ENCODE data around the gene FLAD1.
A peak's percentile ranks its signal among the peaks of the same experiment; 100 is the strongest.
"Not testable (repeated sequence)": the region's sequence is repeated elsewhere in the genome, so short reads cannot be mapped to it uniquely, and the experiment has no call there.

The FLAD1 gene

DNA sequence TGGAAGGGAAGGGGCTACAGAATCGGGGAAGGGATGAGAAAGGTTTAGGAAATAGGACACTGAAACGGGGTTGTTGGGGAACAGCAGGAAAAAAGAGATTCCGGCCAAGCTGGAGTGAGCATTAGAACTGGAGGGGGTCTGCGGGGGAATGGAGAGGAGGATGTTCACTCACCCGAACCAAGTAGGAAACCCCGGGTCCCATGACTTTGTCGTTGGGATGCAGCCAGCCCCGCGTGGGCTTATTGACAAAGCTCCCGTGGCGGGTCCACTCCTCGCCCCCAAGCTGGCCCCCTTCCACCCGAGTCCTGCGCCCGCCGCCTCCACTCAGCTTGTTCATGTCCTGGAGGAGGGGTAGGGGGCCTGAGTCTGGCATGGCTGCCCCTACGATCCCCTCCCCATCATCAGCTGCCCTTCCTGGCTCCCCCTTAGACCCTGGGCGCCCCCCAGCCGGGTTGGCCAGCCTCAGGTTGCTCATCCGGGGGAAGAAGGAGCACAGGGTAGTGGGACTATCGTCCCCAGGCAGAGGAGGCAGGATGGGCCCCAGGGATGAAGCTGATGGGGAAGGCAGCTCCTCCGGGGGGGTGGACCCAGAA lies 13.2 kb upstream of the FLAD1 start:
- DNase-seq, result no peak

DNA sequence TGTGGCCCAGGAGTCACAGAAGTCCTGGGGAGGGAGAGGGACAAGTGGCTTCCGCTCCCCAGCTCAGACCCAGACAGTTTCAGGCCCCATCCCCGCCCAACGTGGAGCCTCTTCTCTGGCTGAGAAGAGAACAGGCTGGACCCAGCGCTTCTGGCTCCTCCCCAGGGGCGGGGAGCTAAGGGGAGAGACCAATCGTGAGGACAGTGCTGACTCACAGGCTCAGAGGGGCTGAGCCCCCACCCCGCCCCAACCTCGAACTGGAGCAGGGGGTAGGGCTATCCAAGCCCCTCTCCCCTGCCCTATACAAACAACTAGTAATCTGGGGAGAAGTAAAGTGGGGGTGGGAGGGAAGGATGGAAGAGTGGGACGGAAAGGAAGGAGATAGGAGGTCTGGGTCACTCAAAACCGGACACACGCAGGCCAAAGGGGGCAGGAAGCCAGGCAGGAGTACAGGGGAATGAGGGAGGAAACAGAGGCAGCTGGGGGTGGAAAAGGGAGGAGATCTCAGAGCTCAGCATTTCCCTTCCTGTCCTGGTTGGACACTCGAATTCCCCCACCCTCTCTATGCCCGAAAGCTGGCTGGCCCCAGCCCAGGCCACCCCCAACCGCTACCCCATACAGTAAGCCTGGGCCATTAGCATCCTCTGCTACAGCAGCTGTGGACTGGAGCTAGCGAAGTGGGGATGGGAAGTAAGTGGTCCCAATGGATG lies 12.4 kb upstream of the FLAD1 start, which contains the start of gene SHC1:
Gene SHC1 (minus strand): TSS at position 117 of the 710 bp plus-strand sequence. CDS start 221 bp downstream, outside the sequence.
- DNase-seq, result peak; percentile 79

DNA sequence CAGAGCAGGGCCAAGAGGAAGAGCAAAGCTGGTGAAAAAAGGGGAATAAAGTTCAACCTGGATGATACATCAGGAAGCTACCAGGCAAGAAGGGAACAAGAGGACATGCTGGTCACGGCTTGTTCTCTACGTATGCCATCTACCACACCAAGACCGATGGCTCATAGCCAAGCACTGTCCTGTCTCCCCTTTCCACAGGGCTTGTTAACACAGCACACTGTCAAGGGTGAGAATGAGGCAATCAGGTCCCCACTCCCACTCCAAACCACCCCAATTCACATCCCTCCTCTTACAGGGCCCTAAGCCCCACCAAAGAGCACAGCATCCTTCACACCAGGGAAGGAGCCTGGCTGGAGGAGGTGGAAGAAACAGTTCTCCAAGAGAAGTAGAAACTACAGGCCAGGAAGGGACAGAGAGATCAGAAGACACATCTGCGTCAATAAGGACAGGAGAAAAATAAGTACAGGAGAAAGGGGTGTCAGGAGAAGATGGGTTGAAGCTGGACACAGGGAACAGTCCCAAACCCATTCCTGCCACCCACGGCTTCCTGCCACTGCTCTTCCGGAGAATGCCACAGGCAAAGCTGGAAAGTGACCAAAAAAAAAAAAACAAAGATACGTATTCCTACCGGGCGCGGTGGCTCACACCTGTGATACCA lies 11.7 kb upstream of the FLAD1 start:
- no peak for DNase-seq

DNA sequence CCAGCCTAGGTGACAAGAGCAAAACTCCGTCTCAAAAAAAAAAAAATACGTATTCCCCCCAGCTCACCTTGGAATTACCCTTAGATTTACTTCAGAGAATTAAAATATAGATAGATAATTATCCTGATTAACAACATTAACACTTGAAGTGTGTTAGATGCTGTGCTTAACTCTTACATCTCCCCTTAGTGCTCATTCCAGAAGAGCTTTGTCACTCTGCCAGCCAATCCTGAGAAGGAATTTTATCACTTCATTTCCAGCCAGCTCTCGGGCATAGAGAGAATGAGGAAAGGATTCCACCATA lies 11.0 kb upstream of the FLAD1 start:
- no peak for DNase-seq

DNA sequence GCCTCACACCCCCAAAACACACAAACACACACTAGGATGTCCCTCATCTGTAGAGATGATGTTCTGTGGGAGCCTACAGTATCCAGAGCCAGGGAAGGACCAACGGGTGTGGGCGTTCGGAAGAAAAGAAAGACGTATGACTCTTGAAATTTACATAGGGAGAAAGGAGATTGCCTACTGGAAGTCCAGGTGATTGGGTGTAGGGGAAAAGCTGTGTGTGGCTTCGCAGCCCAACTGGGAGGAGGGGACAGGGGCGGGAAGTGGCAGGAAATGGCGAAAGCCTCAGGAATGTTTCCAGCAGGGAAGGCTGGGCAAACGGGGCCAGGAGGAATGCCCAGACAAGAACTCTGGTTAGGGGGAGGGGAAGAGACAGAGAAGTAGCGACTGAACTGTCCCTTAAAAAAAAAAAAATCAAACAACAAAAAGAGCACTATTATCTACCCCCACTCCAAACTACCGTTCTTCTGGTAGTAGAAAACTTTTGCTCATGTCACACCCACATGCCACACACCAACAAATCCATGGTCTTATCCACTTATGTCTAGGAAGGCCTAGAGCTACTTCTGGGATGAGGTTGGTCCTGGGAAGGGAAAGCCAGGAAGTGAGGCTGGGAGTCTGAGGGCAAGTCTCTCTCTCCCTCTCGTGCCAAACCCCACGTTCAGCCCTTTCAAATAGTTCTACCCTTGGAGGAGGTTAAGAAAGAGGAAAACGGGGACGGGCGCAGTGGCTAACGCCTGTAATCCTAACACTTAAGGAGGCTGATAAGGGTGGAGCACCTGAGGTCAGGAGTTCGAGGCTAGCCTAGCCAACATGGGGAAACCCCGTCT lies 10.4 kb upstream of the FLAD1 start:
- DNase-seq, result no peak

DNA sequence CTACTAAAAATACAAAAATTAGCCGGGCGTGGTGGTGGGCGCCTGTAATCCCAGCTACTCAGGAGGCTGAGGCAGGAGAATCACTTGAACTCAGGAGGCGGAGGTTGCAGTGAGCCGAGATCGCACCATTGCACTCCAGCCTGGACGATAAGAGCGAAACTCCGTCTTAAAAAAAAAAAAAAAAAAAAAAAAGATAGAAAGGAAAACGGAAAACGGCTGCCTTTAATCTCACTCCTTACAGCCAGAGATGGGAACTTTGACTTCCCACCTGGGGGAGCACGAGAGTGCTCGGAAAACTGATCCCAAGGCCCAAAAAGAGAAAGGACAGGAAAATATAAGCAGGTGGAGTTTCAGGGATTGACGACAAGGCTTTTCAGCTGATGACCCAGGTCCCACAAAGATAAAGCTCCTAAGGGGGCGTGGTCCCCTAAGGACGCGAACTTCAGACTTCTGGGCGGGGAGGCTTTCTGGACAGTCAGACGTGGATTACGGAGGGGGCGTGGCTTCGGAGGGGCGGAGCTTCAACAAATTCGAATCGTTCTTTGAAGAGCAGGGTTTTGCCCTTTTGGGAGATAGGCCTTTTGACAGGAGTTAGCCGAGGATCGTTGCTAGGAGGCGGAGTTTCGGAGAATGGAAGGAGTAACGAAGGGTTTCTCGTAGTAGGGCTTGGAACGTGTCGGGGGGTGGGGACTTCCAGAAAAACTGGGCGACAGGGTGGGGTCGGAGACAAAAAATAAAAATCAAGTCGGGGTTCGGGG lies 9.6 kb upstream of the FLAD1 start:
- peak; percentile 96 for DNase-seq

DNA sequence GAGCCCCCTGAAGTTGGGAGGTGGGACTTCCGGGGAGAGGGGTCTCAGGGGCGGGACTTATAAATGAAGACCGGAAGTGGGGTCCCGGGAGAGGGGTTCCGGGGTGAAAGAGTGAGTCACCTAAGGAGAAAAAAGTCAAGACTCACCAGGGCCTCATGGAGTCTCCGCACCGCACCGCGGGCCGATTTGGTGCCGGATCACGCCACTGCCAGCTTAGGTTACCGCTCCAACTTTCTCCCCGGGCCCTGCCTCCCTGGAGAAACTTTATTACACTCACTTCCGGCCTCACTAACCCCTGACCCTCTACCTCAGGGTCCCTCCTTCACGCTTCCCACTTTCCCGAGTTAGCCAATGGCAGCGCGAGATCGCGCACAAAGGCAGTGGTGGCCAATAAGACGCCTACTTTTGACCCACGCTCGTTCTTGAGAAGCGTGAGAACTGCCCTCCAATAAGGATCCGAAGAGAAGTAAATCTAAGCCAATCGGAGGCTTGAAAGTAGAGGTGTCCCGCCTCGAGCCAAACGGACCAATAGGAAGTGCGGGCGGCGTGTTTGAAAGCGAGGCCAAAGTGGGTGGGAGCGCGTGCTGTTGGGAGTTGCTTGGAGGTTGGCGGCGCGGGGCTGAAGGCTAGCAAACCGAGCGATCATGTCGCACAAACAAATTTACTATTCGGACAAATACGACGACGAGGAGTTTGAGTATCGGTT lies 8.9 kb upstream of the FLAD1 start, which contains the start of gene CKS1B:
Gene CKS1B (plus strand): TSS at position 580 of the 706 bp plus-strand sequence. CDS start 65 bp downstream, at position 645.
- DNase-seq, result peak; percentile 97

DNA sequence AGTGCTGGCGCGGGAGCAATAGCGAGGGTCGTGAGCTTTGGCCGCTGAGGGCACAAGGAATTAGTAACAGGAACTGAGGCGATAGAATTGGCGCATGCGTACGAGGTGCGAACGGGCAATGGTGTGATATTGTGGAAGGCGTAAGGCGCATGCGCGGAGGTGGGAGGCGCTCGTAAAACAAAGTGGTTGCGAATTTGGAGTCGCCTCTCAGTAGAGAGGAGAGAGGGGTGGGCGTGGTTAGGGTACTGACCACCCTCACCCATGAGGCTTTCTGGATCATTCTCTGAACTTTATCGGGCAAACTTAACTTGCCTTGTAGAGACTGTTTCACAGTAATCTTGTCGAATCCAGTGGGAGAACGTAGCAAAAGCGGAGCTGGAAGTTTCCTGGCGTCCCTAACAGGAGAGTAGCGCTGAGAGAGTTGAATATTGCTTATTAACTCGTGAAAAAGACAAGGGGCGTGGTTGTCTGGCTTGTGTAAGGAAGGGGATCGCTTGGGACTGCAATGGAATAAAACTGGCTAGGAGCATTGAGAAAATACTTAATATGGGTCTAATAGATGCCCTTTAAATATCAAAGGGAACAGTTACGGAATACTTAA lies 8.2 kb upstream of the FLAD1 start:
- DNase-seq, result peak; percentile 97

DNA sequence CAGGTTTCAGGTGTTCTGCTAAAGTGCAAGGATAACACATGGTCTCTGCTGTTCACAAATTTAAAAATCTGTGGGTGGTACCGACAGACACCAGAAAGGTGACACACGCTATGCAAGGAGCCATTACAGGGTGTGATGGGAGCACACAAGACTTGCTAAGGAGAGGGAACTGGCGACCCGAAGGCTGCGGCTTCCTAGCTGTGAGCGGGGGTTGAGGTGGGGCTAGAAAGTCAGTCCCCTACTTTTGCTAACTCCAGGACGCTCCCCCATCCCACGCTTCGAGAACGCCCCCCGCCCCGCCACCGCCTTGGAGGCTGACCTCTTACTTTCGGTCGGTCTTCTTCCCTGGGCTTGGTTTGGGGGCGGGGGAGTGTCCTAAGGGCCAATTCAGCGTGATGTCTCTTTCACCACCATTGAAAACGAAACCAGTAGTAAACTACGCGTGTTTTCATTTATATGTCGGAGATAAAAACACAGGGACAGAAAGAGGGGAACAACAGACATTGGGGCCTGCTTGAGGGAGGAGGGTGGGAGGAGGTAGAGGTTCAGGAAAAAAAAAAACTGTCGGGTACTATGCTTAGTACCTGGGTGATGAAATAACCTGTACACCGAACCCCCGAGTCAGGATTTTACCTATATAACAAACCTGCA lies 7.6 kb upstream of the FLAD1 start:
- peak; percentile 87 for DNase-seq

DNA sequence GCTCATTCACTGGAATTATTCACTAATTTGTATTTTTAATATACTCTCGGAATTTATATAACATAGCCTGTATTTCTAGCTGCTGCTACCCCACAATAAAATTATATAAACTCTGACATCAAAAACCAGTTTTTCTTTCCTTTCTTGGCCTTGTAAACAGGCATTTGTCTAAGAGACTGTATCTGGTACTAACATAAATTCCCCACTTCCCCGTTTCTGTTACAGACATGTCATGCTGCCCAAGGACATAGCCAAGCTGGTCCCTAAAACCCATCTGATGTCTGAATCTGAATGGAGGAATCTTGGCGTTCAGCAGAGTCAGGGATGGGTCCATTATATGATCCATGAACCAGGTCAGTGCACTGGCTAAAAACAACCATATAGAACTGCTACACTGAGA lies 5.4 kb upstream of the FLAD1 start:
- not testable (repeated sequence) for DNase-seq

DNA sequence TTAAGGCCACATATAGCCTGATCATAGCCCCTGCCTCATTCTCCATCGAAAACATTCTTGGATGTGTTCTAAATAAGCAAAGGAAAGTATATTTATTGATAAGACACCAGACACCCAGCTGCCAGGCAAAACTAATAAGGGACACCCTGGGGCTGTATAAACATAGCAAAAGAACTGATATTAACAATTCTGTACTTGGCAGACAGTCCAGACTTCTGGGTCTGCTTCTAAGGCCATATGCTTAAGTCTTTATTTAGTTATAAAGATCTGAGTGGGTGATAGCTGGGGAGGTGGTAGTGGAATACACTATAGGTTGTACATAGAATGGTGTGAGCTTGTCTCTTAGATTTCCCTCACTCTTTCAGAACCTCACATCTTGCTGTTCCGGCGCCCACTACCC lies 4.8 kb upstream of the FLAD1 start:
- DNase-seq, result no peak

DNA sequence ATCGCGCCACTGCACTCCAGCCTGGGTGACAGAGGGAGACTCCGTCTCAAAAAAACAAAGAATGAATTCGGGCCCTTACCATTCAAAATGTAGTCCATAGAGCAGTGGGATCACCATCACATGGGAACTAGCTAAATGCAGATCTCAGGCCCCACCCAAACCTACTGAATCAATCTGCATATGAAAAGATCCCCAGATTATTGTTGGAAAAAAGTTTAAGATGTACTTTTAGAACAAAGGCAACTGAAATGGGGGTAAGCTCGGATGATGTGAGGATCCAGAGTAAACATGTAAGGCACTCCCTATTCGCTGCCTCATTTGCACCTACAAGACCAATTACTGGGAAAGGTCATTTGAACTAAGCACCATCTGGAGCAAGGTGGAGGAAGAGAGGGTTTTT lies 803 bp upstream of the FLAD1 start:
- DNase-seq, result no peak

DNA sequence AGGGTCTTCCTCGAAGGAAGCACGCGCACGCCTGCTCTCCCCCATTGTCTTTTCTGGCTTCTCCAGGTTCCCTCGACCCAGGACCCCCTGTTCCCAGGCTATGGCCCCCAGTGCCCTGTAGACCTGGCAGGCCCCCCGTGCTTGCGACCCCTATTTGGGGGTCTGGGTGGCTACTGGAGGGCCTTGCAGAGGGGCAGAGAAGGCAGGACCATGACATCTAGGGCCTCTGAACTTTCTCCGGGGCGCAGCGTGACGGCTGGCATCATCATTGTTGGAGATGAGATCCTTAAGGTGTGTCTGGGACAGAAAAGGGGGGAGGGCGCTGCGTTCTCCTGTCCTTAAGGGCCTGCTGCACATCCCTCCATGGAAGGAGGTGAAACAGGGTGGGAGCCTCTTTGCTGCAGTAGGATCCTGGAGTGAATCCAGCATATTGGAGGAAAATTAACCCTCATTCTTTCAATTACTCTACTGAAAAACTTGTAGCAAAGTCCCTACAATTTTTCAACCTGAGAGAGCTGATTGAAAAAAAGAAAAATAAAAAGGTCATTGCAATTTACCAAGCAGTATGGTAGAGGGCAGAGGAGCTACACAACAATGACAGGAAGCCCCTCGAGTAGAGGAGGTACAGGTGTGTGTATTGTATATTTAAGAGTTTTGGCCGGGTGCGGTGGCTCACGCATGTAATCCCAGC lies 777 bp downstream of the FLAD1 start:
- DNase-seq, result peak; percentile 69

DNA sequence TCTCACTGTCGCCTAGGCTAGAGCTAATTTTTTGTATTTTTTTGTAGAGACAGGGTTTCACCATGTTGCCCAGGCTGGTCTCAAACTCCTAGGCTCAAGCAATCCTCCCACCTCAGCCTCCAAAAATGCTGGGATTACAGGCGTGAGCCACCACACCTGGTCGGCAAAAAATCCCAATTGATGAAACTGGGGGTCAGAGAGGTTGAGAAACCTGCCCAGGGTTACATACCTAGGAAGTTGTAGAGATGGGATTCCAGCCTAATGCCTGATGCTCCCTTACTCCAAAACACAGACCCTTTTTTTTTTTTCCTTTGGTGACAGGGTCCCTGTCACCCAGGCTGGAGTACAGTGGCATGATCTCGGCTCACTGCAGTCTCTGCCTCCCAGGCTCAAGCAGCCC lies 3.6 kb downstream of the FLAD1 start:
- DNase-seq, result not testable (repeated sequence)

DNA sequence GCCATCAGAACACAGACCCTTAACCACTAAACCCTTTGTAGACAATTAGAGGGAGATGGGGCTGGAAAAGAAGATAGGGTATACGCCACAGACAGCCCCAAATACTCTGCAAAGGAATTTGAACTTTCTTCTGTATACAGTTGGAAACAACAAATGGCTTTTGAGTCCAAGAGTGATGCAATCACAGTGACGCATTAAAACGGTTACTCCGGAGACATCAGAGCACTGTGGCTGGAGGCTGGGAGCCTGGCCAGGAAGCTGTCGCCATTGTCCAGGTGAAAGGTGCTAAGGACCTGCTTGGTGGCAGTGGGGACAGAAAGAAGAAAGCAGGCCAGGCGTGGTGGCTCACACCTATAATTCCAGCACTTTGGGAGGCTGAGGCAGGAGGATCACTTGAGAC lies 4.2 kb downstream of the FLAD1 start:
- no peak for DNase-seq

DNA sequence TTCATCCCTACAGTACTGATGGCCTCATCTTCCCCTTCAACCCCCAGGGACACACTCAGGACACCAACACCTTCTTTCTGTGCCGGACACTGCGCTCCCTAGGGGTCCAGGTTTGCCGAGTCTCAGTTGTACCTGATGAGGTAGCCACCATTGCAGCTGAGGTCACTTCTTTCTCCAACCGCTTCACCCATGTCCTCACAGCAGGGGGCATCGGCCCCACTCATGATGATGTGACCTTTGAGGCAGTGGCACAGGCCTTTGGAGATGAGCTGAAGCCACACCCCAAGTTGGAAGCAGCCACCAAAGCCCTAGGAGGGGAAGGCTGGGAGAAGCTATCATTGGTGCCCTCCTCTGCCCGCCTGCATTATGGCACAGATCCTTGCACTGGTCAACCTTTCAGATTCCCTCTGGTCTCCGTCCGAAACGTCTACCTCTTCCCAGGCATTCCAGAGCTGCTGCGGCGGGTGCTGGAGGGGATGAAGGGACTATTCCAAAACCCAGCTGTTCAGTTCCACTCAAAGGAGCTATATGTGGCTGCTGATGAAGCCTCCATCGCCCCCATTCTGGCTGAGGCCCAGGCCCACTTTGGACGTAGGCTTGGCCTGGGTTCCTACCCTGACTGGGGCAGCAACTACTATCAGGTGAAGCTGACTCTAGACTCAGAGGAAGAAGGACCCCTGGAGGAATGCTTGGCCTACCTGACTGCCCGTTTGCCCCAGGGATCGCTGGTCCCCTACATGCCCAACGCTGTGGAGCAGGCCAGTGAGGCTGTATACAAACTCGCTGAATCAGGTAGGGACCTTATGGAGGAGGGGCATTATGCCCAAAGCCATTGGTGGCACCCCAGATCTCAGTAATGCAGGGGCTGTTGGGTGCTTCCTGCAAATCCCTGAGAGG lies 5.2 kb downstream of the FLAD1 start:
- DNase-seq, result no peak

DNA sequence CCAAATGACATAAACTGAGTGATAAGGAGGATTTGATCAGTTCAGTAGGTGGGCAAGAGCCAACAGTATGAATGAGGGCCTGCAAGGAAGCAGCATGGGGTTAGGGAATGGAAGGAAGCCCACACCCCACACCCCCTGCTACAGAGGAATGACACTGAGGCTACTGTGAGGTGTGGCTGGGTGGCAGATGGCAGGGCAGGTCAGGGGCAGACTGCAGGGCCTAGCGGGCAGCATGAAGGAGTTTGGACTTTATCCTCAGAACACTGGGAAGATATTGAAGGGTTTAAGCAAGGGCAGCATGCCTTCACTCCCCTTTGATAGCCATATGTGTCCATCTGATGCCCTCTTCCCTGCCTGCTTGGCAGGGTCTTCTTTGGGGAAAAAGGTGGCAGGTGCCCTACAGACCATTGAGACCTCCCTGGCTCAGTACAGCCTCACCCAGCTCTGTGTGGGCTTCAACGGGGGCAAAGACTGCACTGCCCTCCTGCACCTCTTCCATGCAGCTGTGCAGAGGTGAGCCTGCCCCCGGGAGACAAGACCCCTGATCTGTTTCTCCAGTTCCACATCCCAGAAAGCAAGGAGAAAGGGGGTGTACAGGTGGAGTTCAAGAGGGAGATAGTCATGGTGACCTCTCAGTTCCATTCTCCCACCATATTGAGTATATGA lies 6.2 kb downstream of the FLAD1 start:
- no peak for DNase-seq

DNA sequence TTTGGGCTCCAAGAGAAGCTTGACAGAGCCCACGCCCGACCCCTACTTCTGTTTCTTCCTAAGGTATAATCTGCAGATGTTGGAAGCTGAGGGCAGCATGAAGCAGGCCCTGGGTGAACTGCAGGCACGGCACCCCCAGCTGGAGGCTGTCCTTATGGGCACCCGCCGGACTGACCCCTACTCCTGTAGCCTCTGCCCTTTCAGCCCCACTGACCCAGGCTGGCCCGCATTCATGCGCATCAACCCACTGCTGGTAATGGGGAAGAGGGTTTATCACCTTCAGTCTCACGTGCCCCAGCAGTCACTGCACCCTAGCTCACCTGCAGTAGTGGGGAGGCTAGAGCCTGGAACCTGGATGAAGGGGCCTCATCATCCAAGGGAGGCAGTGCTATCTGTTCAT lies 7.1 kb downstream of the FLAD1 start:
- DNase-seq, result no peak
